RWPE1 (cell line): ENCODE data around the gene KCNQ1.

Experiments used
- CTCF ChIA-PET: fragments of 350-600 bp; sonication (Branson Sonifier 250); formaldehyde crosslinking; extraction: SDS; loops from one replicate; lab custom pipeline; 2021; lab: Yijun Ruan, JAX
- POLR2A ChIA-PET: fragments of 400-600 bp; formaldehyde crosslinking; extraction: SDS; loops from one replicate; lab custom pipeline; 2020; ENCODE audit warnings: antibody characterized with exemption; ENCODE audit not compliant: low non-redundant PET; lab: Yijun Ruan, JAX
- DNase-seq: peaks from one replicate; pipeline ENCODE4 v3.0.0; 2012; ENCODE audit warnings: low spot score
- H3K27ac ChIP-seq: fragments of 450-650 bp; 2 replicates; pipeline ENCODE4 v1.5.1; 2017
- CTCF ChIP-seq: fragments of 450-650 bp; conservative IDR thresholded peaks from 2 replicates; pipeline ENCODE4 v1.5.1; 2017; ENCODE audit warnings: low read depth, mild to moderate bottlenecking

The KCNQ1 gene

GRCh38 chr11:2419638-2420501 lies 24.9 kb upstream of the KCNQ1 start:
- TF ChIP-seq CTCF = peak; percentile 76
- no peak overlapping the region for H3K27ac ChIP-seq
- ChIA-PET POLR2A (no interaction called here), CTCF (interaction anchor here (0.5 to 4.8 kb wide), 44 partner anchors 11 to 767 kb away, joined by 3 to 161 read pairs (median 5); partner anchors contain the start of genes C11orf21, CD81, KCNQ1 and TSPAN32)
- peak; percentile 66 for DNase-seq

GRCh38 chr11:2420502-2421225 lies 24.1 kb upstream of the KCNQ1 start:
- ChIA-PET CTCF (interaction anchor here (0.5 to 4.8 kb wide), 37 partner anchors 12 to 845 kb away, joined by 3 to 161 read pairs (median 4); partner anchors contain the start of genes C11orf21, KCNQ1, TSPAN32 and TSSC4), POLR2A (interaction anchor here (0.6 kb wide), 1 partner anchor 438 kb away, joined by 3 read pairs; no protein-coding TSS in a partner anchor)
- peak; percentile 72 for DNase-seq
- TF ChIP-seq CTCF = peak; percentile 89
- H3K27ac ChIP-seq = no peak overlapping the region

- POLR2A ChIA-PET = interaction anchor here (0.6 kb wide), 1 partner anchor 438 kb away, joined by 3 read pairs; no protein-coding TSS in a partner anchor
- no peak for DNase-seq
- CTCF ChIA-PET = interaction anchor here (0.5 to 4.8 kb wide), 29 partner anchors 13 to 845 kb away, joined by 3 to 161 read pairs (median 5); partner anchors contain the start of genes C11orf21, KCNQ1, TSPAN32 and TSSC4
- no peak for TF ChIP-seq CTCF
- no peak overlapping the region for H3K27ac ChIP-seq
Observed at GRCh38 chr11:2421226-2421994, 23.4 kb upstream of the KCNQ1 start.

- ChIA-PET POLR2A (no interaction called here), CTCF (interaction anchor here (1.0 to 4.8 kb wide), 5 partner anchors 110 to 123 kb away, joined by 5 to 161 read pairs (median 24); partner anchors contain the start of genes C11orf21 and TSPAN32)
- H3K27ac ChIP-seq = no peak overlapping the region
- no peak for DNase-seq
- TF ChIP-seq CTCF = no peak
Observed at GRCh38 chr11:2421996-2422395, 22.8 kb upstream of the KCNQ1 start.

GRCh38 chr11:2422461-2423156 lies 22.2 kb upstream of the KCNQ1 start:
- ChIA-PET CTCF (interaction anchor here (1.0 to 1.7 kb wide), 2 partner anchors 118 to 123 kb away, joined by 5 to 6 read pairs; no protein-coding TSS in a partner anchor), POLR2A (no interaction called here)
- DNase-seq = no peak
- no peak overlapping the region for H3K27ac ChIP-seq
- TF ChIP-seq CTCF = no peak
